HG02852 (cell line): ENCODE results near the gene PKNOX2.

ENCODE experiments used
- ATAC-seq: cut with Tn5 transposase; IDR thresholded peaks from one replicate; pipeline ENCODE4 v1.9.1; 2021; ENCODE audit warnings: mild to moderate bottlenecking, moderate library complexity; ENCODE audit not compliant: unreplicated experiment

The PKNOX2 gene

DNA sequence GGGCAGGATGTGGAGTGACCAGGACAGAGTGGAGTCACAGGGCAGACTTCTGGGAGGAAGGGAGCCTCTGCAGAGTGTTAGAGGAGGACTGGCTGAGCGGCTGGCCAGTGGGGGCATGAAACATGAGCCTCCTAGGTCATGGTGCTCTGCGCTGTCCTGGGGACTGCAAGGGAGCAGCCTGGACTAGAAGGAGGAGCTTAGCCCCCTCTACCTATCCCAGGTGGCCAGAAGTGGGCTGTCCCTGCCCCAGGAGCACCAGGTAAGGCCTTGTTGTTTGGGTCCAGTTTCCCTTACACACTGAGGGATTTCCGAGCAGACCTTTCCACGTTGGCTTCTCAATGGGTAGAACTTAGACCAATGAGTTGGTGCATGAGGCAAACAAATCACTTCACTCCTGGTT is 7.4 kb downstream of the PKNOX2 start:
- no peak for ATAC-seq

DNA sequence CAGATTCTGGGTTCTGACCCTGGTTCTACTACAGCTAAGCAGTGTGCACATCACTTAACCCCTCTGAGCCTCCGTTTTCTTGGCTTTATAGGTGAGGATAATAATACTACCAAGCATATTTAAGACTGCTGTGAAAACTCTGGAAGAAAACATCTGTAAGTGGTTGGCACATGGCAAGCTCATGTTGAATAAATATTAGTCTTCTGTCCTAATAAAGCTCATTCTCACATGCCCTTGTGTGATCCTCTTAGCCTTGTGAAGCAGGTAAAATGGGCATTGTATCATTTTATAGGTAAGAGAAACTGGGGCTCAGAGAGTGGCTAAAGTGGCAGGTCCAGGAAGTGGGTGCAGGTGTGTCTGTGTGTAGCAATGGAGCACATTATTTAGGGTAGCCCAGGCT is 8.5 kb downstream of the PKNOX2 start:
- ATAC-seq = no peak

DNA sequence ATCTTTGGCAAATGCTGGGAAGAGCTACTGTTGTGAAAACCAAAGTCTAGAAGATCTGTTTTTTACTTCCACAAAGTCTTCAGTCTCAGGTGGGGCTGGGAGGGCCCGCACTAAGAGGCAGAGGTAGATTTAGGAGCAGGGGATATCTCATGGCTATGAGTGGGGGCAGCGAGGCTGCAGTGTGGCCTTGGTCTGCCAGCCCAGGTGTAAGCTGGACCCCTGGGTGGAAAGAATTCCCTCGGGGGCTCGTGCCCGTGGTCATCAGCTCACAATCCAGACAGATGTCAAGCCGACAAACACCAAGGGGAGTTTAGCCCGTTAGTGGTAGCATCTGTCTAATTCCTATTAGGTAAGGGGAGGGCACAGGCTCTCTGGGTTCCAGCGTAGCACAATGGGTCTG is 9.0 kb downstream of the PKNOX2 start:
- no peak for ATAC-seq

GRCh38 chr11:125174057-125174456 is 9.5 kb downstream of the PKNOX2 start:
- no peak for ATAC-seq

DNA sequence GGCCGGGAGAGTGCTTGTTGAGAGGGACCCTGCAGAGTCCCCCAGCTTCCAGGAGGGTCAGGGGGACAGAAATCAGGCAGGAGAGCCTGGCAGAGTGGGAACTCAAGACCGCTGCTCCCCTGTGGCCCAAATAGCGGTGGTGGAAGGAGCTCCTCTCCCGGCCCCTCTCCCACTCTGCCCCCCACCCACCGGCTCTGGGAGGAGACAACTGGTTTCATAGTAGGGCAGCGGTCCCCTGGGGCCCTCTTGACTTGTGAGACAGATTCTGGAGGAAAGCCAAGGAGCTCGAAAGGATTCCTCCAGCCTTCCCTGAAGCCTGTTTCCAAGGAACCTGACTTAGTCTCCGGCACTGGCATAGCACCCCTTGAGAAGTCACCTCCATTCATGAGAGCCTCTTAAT is 10.1 kb downstream of the PKNOX2 start:
- no peak for ATAC-seq

- ATAC-seq = no peak
These were observed 10.6 kb downstream of the PKNOX2 start for GRCh38 chr11:125175166-125175565.

GRCh38 chr11:125175896-125176575 is 11.5 kb downstream of the PKNOX2 start:
- ATAC-seq = no peak

DNA sequence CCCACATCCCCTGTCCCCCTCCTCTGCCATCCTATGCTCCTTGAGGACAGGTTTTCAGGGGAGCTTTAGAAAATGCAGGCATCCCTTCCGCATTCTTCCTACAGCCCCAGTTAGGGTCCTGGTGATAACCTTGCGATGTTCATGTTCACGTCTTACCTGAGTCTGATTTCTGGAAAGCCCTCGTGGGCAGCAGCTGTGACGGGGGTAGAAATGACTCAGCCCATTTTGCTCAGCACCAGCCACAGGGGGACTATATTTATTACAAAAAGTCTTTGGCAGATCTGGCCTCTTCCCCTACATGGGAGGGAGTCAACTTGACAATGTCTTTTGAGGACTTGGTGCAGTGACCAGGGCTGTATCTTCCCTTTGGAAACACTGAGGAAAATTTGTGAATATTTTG is 12.3 kb downstream of the PKNOX2 start:
- peak; percentile 73 for ATAC-seq

DNA sequence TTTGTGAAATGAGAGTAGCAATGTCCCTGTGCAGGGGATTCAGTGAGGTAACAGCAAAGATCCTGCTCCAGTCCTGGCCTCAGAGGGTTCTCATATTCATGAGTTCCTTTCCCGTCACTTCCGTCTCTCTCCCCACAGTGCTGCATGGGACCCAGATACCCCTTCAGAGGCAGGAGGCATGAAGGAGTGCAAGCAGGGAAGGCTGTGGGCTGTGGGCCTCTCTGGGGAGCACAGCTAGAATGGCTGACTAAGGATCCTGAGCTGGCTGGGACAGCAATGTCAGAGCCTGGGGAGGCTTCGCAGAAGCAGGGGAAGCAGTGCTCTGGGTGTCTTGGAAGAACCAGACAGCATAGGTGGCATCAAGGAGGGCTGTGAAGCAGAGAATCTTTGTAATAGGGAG is 13.0 kb downstream of the PKNOX2 start:
- no peak for ATAC-seq

DNA sequence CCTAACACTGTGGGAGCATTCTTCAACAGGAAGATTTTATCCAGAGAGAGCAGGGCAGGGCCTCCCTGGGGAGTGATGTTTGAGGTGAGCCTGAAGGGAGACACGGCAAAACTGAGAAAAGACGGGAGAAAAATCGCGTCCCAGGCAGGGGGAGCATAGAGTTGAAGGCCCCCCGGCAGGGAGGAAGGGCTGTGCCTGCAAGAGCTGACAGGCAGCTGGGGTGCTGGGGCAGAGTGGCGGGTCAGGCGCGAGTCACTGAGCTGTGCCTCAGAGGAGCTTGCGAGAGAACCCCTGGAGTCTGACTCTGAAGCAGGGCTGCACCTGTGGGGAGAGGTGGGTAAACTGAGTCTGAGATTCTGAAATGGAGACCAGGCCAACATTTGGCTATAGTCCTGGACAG is 14.8 kb downstream of the PKNOX2 start:
- ATAC-seq = no peak

DNA sequence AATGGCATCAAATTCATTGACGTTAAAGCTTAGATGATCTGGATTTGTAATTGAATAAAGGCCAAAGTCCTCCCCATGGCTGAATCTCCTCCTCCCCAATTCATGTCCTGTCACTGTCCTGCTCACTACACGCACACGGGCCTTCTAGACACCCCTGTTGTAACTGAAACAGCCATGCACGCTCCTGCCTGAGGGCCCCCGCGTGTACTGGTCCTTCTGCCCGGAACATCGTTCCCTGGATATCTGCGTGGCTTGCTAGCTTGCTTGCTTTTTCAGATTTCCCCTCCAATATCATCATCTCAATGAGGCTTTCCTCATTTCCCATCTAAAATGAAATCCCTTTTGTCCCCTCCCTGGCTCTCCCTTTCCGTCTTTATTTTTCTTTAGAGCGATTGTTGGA is 15.3 kb downstream of the PKNOX2 start:
- no peak for ATAC-seq

- ATAC-seq = no peak
These were observed 16.1 kb downstream of the PKNOX2 start for GRCh38 chr11:125180413-125181305.

GRCh38 chr11:125182573-125182972 is 18.0 kb downstream of the PKNOX2 start:
- ATAC-seq = no peak

DNA sequence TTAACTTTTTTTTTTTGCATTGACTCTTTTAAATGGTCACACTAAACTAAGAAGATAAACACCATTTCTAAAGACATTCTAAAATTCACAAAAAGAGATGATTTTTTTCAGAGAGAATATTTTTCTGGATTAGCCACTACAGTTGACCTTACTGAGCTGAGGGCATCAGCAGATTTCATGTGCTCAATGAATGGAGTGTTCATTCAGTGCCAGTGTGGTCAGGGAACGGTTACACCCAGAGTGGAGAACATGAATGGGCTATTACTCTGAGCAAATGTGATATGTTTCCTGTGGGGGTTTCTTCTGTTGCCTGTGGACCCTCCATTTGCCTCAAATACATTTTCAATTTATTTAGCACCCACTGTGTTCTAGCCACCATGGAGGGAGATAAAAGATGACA is 19.1 kb downstream of the PKNOX2 start:
- ATAC-seq = no peak

DNA sequence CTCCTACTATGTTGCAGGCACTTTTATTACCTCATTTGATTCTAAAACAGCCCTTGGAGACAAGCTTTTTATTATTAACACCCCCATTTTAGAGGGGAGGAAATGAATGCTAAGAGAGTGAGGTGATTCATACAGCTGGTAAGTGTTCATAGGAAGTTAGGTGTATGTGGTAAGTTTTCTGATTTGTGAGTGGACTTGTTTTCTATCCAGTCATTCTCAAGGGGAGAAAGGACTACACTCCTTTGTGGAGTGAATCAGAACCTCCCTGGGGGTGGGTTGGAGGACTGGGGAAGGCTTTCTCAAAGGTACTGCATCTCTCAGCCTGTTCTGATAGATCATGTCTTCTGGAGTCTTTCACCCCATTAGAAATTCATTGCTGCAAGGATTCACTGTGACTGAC is 23.5 kb downstream of the PKNOX2 start:
- no peak for ATAC-seq

- ATAC-seq = no peak
These were observed 26.0 kb downstream of the PKNOX2 start for GRCh38 chr11:125190566-125190965.

DNA sequence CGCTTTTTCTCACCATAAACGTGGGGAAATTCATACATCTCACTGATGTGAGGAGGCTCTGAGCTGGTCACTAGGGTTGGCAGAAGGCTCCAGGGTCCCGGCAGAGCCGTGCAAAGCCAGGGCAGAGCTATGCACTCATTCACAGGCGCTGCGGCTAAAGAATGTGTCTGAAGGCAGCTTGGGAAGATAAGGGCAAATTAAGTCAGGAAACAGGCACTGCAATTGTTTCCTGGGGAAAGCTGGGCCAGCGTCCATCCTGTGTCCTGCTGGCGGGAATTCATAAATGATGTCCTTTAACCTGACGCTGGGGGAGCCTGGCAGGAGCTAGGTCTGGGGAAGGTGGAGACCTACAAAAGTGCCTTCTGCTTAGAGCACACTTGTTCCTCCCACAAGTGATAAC is 27.6 kb downstream of the PKNOX2 start:
- no peak for ATAC-seq

GRCh38 chr11:125192717-125193415 is 28.3 kb downstream of the PKNOX2 start:
- no peak for ATAC-seq

GRCh38 chr11:125193416-125193726 is 28.8 kb downstream of the PKNOX2 start:
- no peak for ATAC-seq

- ATAC-seq = no peak
These were observed 29.3 kb downstream of the PKNOX2 start for GRCh38 chr11:125193841-125194240.

GRCh38 chr11:125199915-125200314 is 35.4 kb downstream of the PKNOX2 start:
- no peak for ATAC-seq

- ATAC-seq = no peak
These were observed 35.9 kb downstream of the PKNOX2 start for GRCh38 chr11:125200441-125200840.
